ENCODE measurements around the gene DEFB132. TPM values are rescaled to one million over a fixed set of nuclear protein-coding genes. Genes with fewer than 3 reads are reported as not detected.

The DEFB132 gene
- total and polyA plus RNA-seq, 2 of the 13 experiments (the other 11 are each of a cell fraction or from before 2014, with no cell fraction given), result not detected

- BruUV-seq (replicated peaks), result no TSS peak
- Histone ChIP-seq H3K9me3 (ENCODE audit: low read length) (no peaks in the 10 kb centered on the region), H3K27ac (ENCODE audit: extremely low read length, insufficient read depth, low read length) (no peak overlapping the region), H3K27me3 (ENCODE audit: control insufficient read depth in 1 of 2, insufficient read depth in 2 of 2, low read length in 2 of 2) (peaks cover 0 to 1% of the 10 kb centered on the region in 2 experiments; a peak in 3 of 5 replicates), H3K4me2 (ENCODE audit: low read depth, low read length) (no peak overlapping the region), H3K4me3 (replicated peaks in 1 of 3; ENCODE audit: insufficient read depth in 1 of 3, low read depth in 2 of 3, low read length in 3 of 3) (no peak overlapping the region), H3K79me2 (ENCODE audit: insufficient read depth, low read length) (no peaks in the 10 kb centered on the region), H3K36me3 (replicated peaks in 1 of 2; ENCODE audit: control insufficient read depth in 1 of 2, insufficient read depth in 2 of 2, low read length in 2 of 2) (no peaks in the 10 kb centered on the region), H2AFZ (ENCODE audit: low read length) (no peak overlapping the region), H4K20me1 (ENCODE audit: insufficient read depth, low read length) (no peaks in the 10 kb centered on the region), H3K9ac (ENCODE audit: insufficient read depth, low read depth, low read length) (no peak overlapping the region), H3K4me1 (ENCODE audit: insufficient read depth, low read length) (no peaks in the 10 kb centered on the region)
- no peak for ATAC-seq
- 10% methylated on average over 3 of the region's 3 CpGs for WGBS (ENCODE audit: low lambda C conversion rate)
- CTCF ChIA-PET (ENCODE audit: low intra/inter-chr PET ratio, low total read pairs), result no interaction called here
- TF ChIP-seq XRCC5 (optimal IDR thresholded peaks at IDR 0.05; ENCODE audit: low read length) (no peak), MXD3 (CRISPR knock-in tag; IDR thresholded peaks at IDR 0.05) (no peak), FOXP4 (CRISPR knock-in tag; IDR thresholded peaks at IDR 0.05) (no peak), REST (IDR thresholded peaks at IDR 0.05; ENCODE audit: borderline replicate concordance in 1 of 2, low read depth in 1 of 2, low read length in 2 of 2) (no peak), GPN1 (CRISPR knock-in tag; IDR thresholded peaks at IDR 0.05; ENCODE audit: borderline replicate concordance) (no peak), ZKSCAN1 (IDR thresholded peaks at IDR 0.05; ENCODE audit: low read length) (no peak), ZNF891 (CRISPR knock-in tag; IDR thresholded peaks at IDR 0.05) (no peak), USF2 (IDR thresholded peaks at IDR 0.05; ENCODE audit: low read depth, low read length) (no peak), USF2 (CRISPR knock-in tag; IDR thresholded peaks at IDR 0.05; ENCODE audit: borderline replicate concordance) (no peak)
- FAIRE-seq, result no peak
- in situ Hi-C loops (cut with HindIII; ENCODE audit: extremely low pct_ligation_motif_present, low pct_unique_long_range_greater_than_20kb) (no loop called here), intact Hi-C loops (cut with micrococcal nuclease; ENCODE audit: unreplicated experiment) (no loop called here)
- POLR2A ChIA-PET, result no interaction called here
- DNase-seq (ENCODE audit: low spot score), result no peak
Measured at GRCh38 chr20:227439-228105, 30.0 kb upstream of the DEFB132 start.

Data from HepG2 (cell line).